Psoas muscle (tissue), 8 donors: Measurements from ENCODE around the gene TSPAN8. TPM values are rescaled to one million over a fixed set of nuclear protein-coding genes. Genes with fewer than 3 reads are reported as not detected.

Experiments
- ATAC-seq, 4 donors: fragments of 200-7000 bp; cut with Tn5 transposase; one replicate each; pipeline ENCODE4 v1.9.1; 2020; ENCODE audit warnings: moderate library complexity in 3 of 4, mild to moderate bottlenecking in 2 of 4
- DNase-seq, 2 donors: peaks; one replicate each; pipeline ENCODE4 v3.0.0-alpha.2; 2020
- H3K27ac ChIP-seq: fragments of 200-600 bp; one replicate; pipeline ENCODE4 v1.8.0; 2022
- H3K27me3 ChIP-seq, 3 donors: fragments of 200-600 bp in 1 of 3; one replicate each; pipeline versions ENCODE4 v1.6.1 to v1.8.0; 2013 to 2022; ENCODE audit warnings: low read length in 2 of 3, mild to moderate bottlenecking in 2 of 3, moderate library complexity in 1 of 3; ENCODE audit not compliant: insufficient read depth in 3 of 3
- H3K36me3 ChIP-seq, 2 donors: fragments of 200-600 bp in 1 of 2; one replicate each; pipeline versions ENCODE4 v1.6.1 to v1.8.0; 2013 to 2022; ENCODE audit warnings: low read depth in 1 of 2, mild to moderate bottlenecking in 1 of 2, moderate library complexity in 1 of 2; ENCODE audit not compliant: insufficient read depth in 1 of 2
- H3K4me1 ChIP-seq: fragments of 200-600 bp; one replicate; pipeline ENCODE4 v1.8.0; 2022
- H3K4me3 ChIP-seq: fragments of 200-600 bp; one replicate; pipeline ENCODE4 v1.8.0; 2022; ENCODE audit warnings: mild to moderate bottlenecking
- H3K9me3 ChIP-seq: fragments of 200-600 bp; one replicate; pipeline ENCODE4 v1.8.0; 2022
- CTCF ChIP-seq: fragments of 200-600 bp; IDR thresholded peaks from one replicate; pipeline ENCODE4 v1.8.0; 2022; ENCODE audit warnings: antibody characterized with exemption
- WGBS, 3 donors: extraction: QIAGEN DNeasy Blood & Tissue Kit; methylation state at CpG; one replicate each; pipeline versions ENCODE4 v1.1.6 to v1.1.7; 2013; 5-methylcytosine and 5-hydroxymethylcytosine counted together
- intact Hi-C, 2 donors: fragments of 100-400 bp; cut with DNase I; formaldehyde crosslinking; loops; one replicate each; pipeline versions ENCODE4 v1.11.0 to v1.14.2; 2022
- polyA plus RNA-seq, 3 donors: library from polyadenylated mRNA; stranded (reverse); fragments of 200-250 nt; gene quantifications; one replicate each; pipeline ENCODE4 v1.2.3, GENCODE V29; 2013
- total RNA-seq, 4 donors: library from RNA; stranded (reverse); fragmentation: NEBNext Ultra II Directional in 2 of 4; extraction: Animal tissue kit (Norgen Biotek cat#: 25700) in 2 of 4; gene quantifications; one replicate each; pipeline versions ENCODE4 v1.2.1 to v1.2.4, GENCODE V29; 2021 to 2023
- donor health status: healthy with polysubstance abuse.
- donor health status: DM: no; HTN: no; CAD: no; lungs with moderate emphysema.
- donor health status: Bipolar disorder and iron deficiency.
- donor health status: healthy.
- donor health status: DM: yes; HTN: yes; CAD: no.
- donor health status: DM: no; HTN: no; CAD: no.
- donor health status: DM: no; HTN: no; CAD: no.
- donor health status: DM: yes; HTN: yes; CAD: no.

Gene TSPAN8
- total and polyA plus RNA-seq, 7 donors, result 1.4 to 63.1 (median 10.9) TPM

- intact Hi-C loops, result no loop called here
- Histone ChIP-seq H3K4me3 (no peak overlapping the region), H3K27me3 (no peaks in the 10 kb centered on the region), H3K9me3 (no peaks in the 10 kb centered on the region), H3K4me1 (no peaks in the 10 kb centered on the region), H3K36me3 (no peaks in the 10 kb centered on the region), H3K27ac (no peak overlapping the region)
- TF ChIP-seq CTCF, result no peak
- WGBS, 3 donors, result 77 to 84% (median 79%) methylated on average over 5 of the region's 5 CpGs
- DNase-seq (no peak), ATAC-seq (no peak)
Observed at GRCh38 chr12:71195338-71195896, 37.6 kb upstream of the TSPAN8 start.

- no peak overlapping the region for H3K27ac ChIP-seq
- ATAC-seq, result no peak
- TF ChIP-seq CTCF, result no peak
- no peaks in the 10 kb centered on the region for H3K9me3 ChIP-seq
- H3K27me3 ChIP-seq, result no peaks in the 10 kb centered on the region
- intact Hi-C loops, result no loop called here
- H3K4me1 ChIP-seq, result no peaks in the 10 kb centered on the region
- H3K4me3 ChIP-seq, result no peak overlapping the region
- DNase-seq, result no peak
- H3K36me3 ChIP-seq, result no peaks in the 10 kb centered on the region
- WGBS, 3 donors, result 45 to 65% (median 60%) methylated on average over 2 of the region's 2 CpGs
Observed at GRCh38 chr12:71194657-71195056, 36.9 kb upstream of the TSPAN8 start.

GRCh38 chr12:71193041-71193440, 35.2 kb upstream of the TSPAN8 start:
- Histone ChIP-seq H3K36me3 (no peaks in the 10 kb centered on the region), H3K9me3 (no peaks in the 10 kb centered on the region), H3K27ac (no peak overlapping the region), H3K27me3 (no peaks in the 10 kb centered on the region), H3K4me3 (no peak overlapping the region), H3K4me1 (no peaks in the 10 kb centered on the region)
- WGBS, 3 donors, result 26 to 80% (median 33%) methylated on average over 1 of the region's 1 CpG
- intact Hi-C loops, result no loop called here
- no peak for TF ChIP-seq CTCF
- DNase-seq (no peak), ATAC-seq (no peak)

GRCh38 chr12:71191509-71192196, 33.9 kb upstream of the TSPAN8 start:
- DNase-seq, result no peak
- Histone ChIP-seq H3K4me3 (no peak overlapping the region), H3K36me3 (no peaks in the 10 kb centered on the region), H3K4me1 (no peaks in the 10 kb centered on the region), H3K27me3 (no peaks in the 10 kb centered on the region), H3K27ac (no peak overlapping the region), H3K9me3 (no peaks in the 10 kb centered on the region)
- intact Hi-C loops, result no loop called here
- TF ChIP-seq CTCF, result no peak
- 15 to 20% (median 15%) methylated on average over 5 of the region's 5 CpGs for WGBS, 3 donors
- no peak for ATAC-seq

- TF ChIP-seq CTCF, result no peak
- WGBS, 3 donors, result 73 to 80% (median 75%) methylated on average over 4 of the region's 4 CpGs
- no peaks in the 10 kb centered on the region for H3K9me3 ChIP-seq
- intact Hi-C loops, result no loop called here
- H3K4me1 ChIP-seq, result no peaks in the 10 kb centered on the region
- H3K4me3 ChIP-seq, result no peak overlapping the region
- no peak overlapping the region for H3K27ac ChIP-seq
- H3K27me3 ChIP-seq, result no peaks in the 10 kb centered on the region
- H3K36me3 ChIP-seq, result no peaks in the 10 kb centered on the region
- DNase-seq, result no peak
- no peak for ATAC-seq
Observed at GRCh38 chr12:71190822-71191221, 33.0 kb upstream of the TSPAN8 start.
